Activated CD4-positive, alpha-beta T cell treated with anti-CD3 and anti-CD28 coated beads, Interleukin-2, amount 50 U/mL, for 24 hours (primary cell): ENCODE results near the gene HEXIM2.

Source experiments
- DNase-seq, 2 donors: peaks; one replicate each; pipeline ENCODE4 v3.0.0-alpha.2; 2020; ENCODE audit warnings: low read depth in 1 of 2, low spot score in 1 of 2

The HEXIM2 gene

DNA sequence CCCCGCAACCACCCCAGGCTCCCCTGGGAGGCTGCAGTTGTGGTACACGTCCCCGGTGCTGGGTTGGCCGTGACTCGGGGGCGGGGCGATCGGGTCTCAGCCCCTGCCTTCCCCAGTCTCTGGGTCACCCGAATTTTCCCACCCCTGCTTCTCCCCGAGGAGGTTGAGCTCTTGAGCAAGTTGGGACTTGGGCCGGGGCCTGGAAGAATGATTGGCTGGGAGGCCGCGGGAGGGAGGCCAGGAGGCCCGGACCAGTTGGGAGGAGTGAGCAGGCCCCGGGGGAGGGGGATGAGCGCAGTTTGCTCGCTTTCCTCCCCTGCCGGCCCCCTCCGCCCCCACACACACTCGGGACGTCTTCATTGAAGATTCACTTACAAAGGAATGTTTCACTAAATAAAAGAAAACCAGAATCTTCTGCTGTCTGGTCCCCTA, 17.9 kb upstream of the HEXIM2 start:
- no peak for DNase-seq

DNA sequence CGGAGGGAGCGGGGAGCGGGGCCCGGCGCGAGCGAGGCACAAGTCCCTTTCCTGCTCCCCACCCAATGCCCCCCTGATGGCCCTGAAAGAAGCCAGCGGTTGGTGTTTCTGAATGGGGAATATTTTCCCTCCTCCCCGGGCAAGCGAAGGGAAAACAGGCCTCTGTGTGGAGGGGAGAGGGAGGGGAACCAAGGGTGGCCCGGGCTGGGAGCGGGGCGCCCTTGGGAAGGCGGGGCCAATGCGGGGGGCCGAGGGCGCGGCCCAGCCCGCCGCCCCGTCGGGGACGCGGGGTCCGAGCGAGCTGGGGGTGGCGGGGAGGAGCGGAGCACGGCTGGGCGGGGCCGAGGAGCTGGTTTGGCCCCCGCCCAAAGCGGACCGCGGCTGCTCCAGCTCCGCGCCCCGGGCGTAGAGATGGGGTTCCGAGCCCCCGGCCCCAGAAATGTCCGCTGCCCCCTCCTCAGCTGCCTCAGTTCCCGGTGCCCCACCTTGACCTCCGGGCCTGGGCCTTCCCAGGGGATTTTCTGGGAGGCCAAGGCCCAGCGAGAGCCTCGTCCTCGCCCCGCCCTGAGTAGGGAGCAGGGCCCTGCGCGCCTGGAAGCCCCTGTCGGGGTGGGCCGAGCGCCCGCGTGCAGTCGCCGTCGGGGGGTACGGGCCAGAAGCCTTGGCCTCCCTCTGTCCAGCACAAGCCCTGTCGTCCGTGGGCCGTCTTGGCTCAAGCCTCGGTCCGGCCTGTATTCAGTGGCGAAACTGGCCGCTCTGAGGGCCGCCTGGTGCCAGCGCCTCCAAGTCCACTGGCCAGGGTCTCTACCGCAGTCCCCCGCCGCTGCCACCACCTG, 17.3 kb upstream of the HEXIM2 start:
- no peak for DNase-seq

DNA sequence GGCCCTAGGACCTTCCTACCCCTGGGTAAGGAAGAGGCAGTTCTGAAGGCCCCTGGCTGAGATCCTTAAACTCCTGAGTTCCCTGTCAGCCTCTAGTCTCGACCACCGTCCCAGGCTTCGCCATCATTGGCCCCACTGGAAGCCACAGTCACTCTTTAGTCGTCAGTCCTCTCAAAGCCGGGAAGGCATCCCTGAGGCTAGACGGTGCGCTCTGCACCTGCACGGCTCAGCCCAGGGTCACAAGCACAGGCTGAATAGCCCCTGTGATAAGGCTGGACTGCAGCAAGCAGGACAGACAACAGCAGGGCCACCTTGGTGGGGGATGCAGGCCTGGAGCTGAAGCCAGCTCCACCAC, 16.7 kb upstream of the HEXIM2 start:
- no peak for DNase-seq

DNA sequence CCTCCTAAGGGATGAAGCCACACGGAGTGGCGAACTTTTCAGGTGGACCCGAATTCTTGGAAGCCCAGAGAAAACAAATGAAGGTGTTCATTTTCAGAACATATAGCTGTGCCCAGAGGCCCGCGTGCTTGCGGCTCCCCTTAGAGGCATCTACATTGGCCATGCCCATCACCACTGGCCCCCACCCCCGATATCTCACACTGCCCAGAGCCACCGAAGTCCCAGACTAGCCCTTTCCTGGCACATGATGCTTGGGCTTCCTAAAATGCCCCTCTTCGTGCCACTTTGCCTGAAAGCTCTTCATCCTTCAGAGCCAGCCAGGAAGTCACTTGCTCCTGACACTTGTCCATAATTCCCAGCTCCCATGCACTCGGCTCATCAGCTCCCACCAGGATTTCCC, 15.5 kb upstream of the HEXIM2 start:
- DNase-seq, result no peak

DNA sequence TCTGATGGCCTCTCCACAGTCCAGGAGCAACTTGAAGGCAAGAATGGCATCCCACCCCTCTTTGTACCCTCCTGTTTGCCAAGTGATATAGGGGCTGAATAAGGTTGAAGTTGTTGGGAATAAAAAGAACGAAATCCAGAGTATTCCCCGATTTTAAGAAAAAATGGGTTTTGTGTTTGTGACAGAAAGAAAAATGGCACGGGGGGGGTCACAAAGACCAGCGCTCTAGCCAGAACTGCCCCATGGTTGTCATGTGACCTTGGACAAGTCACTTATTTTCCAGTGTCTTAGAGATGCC, 15.1 kb upstream of the HEXIM2 start:
- DNase-seq, result no peak

DNA sequence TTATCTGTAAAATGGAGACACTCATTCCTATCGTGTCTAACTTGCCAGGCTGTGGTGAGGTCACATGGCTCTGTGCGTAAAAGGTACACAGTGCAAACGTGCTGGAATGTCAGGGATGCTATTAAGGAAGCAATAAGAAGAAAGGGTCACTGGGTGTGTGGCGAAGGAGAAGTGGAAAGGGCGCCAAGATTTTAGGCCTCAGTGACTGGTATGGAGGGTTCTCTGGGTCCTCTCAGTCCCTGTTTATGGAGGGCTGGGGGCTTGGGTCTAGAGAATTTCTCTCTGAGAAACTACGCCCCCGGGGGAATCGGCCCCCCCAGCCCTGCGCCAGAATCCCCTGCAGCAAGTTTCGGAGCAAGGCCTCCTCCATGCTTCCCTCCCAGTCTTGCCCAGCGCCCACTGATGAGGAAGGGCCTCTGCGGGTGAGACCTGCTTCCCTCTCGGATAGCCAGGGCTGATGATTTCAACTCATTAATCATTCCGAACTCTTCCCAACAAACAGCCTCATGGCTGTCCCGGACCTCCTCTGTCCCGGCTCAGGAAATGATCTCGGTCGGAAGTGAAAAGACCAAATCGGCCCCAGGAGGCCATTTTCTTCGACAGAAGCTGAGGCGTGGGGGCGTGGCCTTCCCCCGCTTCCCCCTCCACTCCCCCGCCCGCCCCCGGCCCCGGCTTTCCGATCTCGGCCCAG, 14.6 kb upstream of the HEXIM2 start:
- no peak for DNase-seq

DNA sequence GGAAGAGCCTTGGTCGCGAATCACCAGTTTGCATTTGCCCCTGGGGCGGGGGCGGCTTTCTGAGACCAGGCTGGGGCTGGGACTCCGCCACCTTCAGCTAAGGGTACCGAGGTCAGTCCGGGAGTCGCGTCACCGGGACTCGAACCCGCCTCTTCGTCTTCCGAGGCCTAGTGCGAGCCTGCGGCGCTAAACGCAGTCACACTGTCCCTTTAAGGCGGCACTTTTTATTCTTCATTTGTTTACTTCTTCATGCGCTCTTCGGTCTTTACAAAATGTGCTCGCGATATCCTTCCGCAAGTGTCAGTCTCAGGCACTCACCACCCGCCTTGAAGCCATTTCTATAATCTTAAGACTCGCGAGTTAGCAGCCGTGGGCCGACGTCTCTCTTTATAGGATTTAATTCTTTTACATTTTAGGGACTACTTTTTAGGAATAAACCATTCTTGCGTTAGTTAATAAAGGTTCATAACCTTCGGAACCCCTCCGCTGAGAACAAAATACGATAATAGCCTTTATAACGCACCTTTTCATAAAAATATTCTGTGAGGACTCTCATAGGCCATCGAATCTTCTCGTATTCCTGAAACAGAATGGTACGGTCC, 14.0 kb upstream of the HEXIM2 start:
- DNase-seq, result peak; percentile 62 to 75

DNA sequence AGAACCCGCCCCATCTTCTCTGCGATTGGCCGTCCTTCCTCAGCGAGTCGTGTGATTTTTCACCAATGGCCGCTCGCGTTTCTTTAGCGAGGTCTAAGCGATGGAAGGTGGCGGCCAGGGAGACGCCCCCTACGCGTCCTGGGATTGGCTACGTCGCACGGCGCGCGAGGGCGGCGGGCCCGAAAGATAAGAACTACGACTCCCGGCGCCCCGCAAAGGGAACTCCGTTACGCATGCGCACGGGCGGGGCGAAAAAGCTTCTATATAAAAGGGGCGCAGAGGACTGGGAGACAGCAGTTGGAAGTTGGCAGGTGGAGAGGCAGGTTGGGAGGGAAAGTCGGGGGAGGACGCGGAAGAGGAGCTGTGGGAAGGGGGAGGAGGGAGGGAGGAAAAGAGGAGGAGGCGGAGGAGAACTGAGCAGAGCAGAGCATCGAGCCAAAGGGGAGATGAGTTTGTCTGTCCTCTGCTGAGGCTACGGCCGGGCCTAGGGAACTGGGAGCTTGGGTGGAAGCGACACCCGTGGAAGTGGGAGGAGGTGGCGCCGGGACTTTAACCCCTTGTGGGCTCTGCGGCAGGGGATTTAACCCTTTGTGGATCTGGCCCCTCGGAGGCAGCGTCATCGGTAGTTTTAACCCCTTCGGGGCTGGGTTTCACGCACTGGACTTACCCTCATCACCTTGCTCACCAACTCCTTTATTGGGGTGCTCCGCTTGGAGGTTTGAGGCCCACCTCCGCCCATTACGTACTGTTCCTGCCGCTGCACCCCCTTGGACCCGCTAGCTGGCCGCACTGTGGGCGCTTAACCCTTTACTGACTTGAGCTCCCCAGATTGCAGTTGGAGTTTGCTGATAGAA, 13.3 kb upstream of the HEXIM2 start, which contains the start of gene HEXIM1:
Gene HEXIM1 (plus strand): TSS at position 293 of the 854 bp plus-strand sequence. CDS start 716 bp downstream, outside the sequence.
- DNase-seq, result peak; percentile 99

DNA sequence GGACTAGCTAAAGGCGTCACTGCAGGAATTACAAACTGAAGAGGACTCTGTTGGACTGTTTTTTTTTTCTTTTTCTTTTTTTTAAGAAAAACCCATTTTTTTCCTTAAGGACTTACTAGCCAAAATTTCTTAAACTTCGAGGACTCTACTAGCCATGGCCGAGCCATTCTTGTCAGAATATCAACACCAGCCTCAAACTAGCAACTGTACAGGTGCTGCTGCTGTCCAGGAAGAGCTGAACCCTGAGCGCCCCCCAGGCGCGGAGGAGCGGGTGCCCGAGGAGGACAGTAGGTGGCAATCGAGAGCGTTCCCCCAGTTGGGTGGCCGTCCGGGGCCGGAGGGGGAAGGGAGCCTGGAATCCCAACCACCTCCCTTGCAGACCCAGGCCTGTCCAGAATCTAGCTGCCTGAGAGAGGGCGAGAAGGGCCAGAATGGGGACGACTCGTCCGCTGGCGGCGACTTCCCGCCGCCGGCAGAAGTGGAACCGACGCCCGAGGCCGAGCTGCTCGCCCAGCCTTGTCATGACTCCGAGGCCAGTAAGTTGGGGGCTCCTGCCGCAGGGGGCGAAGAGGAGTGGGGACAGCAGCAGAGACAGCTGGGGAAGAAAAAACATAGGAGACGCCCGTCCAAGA, 12.5 kb upstream of the HEXIM2 start:
- DNase-seq, result peak; percentile 44 to 66

DNA sequence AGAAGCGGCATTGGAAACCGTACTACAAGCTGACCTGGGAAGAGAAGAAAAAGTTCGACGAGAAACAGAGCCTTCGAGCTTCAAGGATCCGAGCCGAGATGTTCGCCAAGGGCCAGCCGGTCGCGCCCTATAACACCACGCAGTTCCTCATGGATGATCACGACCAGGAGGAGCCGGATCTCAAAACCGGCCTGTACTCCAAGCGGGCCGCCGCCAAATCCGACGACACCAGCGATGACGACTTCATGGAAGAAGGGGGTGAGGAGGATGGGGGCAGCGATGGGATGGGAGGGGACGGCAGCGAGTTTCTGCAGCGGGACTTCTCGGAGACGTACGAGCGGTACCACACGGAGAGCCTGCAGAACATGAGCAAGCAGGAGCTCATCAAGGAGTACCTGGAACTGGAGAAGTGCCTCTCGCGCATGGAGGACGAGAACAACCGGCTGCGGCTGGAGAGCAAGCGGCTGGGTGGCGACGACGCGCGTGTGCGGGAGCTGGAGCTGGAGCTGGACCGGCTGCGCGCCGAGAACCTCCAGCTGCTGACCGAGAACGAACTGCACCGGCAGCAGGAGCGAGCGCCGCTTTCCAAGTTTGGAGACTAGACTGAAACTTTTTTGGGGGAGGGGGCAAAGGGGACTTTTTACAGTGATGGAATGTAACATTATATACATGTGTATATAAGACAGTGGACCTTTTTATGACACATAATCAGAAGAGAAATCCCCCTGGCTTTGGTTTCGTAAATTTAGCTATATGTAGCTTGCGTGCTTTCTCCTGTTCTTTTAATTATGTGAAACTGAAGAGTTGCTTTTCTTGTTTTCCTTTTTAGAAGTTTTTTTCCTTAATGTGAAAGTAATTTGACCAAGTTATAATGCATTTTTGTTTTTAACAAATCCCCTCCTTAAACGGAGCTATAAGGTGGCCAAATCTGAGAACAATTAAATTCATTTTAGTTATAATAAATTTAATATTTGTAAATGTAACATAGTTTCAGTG, 11.7 kb upstream of the HEXIM2 start:
- DNase-seq, result peak; percentile 13 to 43

DNA sequence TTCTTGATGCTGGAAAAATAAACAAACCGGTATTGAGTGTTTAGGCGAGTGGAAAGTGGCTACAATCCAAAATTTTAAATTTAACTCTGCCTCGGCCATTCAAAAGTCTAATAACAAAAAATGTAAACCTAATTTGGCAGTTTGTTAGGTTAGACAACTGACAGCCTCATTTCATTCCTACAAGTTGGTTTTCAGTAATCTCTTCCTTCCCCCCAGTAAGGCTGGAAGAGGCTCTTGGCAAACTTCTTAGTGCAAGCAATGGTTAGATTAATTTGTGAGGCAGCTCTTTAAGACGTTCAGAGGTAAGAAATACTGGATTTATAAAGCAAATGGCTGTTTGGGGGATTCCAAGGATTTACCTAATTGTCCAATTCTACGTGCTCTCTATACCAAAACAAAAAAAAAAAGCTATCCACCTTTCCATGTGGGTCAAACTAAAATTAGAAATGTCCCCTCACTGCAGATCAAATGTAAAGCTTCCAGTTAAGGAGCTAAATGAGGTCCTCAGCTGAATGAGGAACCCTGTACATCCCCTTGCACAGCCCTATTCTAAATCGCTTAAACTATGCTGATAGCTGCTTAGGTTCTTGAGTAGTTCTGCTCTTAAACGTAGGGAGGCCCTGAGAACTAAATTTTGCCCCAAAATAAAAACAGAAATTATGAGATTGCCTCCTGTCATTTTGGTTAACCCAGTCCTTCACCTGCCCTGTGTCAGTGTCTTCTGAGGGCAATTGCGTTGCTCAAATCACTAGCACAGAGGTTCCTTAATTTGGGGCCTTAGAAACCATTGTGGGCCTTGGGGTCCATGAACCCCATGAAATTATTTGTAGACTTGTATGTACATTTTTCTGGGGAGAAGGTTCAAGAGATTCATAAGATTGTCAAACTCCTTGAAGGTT, 10.5 kb upstream of the HEXIM2 start:
- no peak for DNase-seq

DNA sequence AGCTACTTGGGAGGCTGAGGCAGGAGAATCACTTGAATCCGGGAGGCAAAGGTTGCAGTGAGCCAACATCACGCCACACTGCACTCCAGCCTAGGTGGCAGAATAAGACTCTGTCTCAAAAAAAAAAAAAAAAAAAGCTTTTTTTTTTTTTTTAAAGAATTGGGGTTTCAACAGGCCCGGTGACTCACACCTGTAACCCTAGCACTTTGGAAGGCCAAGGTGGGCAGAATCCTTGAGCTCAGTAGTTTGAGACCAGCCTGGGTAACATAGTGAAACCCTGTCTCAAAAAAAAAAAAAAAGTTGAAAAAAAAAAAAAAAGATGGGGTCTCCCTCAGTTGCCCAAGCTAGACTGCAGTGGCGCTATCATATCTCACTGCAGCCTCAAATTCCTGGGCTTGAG, 6.6 kb upstream of the HEXIM2 start:
- no peak for DNase-seq

DNA sequence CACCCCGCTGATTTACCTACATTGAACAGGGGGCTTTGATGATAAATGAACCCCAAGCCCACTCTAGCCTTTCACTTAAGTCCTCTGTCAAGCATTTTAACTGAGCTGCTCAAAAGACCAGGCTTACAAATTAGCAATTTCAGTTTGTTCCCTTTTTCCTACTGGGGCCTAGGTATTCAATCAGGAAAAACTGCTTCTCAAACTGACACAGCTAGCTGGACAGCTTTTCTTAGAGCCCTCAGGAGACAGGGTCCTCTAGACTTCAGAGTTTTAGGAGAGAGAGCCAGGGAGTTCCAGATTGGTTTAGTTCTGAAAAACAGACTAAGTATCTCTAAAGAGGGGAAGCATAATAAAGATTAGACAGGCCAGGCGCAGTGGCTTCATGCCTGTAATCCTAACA, 6.2 kb upstream of the HEXIM2 start:
- no peak for DNase-seq

DNA sequence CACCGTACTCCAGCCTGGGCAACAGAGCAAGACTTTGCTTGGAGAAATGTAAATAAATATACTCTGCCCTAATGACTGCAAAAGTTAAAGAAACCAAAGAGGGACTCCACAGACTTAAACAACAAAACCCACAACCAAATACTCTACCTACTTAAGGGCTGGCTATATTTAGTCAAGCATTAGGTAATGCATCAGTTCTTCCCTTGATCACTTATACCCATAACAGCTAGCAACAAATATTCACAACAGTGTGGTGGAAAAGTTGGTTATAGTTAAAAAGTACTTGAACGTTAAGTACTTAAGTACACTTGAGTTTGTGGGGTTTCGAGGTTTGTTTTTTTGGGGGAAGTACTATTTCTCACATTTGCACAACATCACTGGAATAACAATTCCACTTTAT, 5.4 kb upstream of the HEXIM2 start:
- DNase-seq, result no peak

DNA sequence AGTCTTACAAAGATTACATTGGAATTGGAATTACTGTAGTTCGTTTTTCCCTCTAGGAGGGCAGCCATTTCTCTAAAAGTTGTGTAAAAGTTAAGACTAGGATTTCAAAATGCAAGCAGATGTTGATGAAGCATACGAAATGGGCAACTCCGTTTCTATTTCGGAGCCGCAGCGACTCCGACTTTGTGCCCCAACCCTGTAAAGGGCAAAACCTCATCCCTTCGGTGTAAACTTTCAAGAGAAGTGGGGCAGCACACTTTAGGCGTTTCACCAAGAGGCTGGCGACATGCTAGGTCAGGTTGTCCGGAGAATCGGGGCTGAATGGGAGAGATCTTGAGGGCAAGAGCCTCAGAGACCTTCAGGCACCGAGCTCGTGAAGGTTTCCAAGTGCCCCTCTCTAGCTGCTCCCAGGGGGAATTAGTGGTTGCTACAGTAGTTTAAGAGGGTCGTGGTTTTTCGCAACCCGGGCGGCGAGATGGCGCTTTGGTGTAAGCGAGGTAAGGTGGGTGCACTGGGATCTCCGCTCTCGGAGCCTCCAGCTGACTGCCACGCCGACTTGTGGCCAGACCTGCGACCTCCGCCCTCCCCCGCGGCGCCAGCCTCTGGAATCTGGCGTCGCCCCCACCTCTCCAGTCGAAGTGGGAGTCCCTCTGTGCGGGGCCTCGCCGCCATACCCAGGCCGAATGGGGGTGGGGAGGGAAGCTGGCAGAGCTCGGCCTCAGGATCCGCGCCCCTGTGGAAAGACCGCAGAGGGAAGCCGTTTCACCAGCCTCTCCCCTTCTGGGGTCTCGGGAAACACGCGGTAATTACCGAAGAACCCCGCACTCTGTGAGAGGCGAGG, 1.0 kb upstream of the HEXIM2 start:
- peak; percentile 57 to 60 for DNase-seq

DNA sequence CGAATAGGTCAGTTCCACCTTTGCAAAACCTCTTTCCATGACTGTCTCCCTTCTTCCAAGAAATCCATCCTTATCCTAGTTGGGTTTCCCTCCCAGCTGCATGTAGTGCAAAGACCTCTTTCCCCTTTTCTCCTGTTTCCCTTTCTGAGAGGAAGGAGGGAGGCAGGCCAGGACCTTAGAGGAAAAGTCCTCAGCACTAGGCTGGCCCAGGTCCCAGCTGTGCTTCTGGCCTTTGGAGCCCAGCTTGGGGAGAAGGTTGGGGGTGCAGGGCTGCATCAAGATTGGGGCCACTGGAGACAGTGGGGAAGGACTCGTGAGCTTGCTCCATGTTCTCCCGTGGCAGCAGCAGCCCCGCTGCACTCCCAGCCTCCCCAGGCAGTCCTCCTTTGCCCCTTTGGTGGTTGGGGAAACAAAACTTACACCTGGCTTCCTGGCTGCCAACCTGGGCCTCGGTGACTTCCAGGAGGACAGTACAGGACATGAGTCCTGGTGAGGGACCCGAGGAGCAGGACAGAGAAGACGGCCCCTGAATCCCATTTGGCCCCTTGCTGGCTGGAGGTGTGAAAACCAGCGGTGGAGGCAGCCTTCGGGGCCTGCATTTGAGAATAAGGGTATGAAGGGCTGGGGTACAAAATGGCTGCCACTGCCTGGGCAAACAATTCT, 481 bp downstream of the HEXIM2 start:
- DNase-seq, result no peak

DNA sequence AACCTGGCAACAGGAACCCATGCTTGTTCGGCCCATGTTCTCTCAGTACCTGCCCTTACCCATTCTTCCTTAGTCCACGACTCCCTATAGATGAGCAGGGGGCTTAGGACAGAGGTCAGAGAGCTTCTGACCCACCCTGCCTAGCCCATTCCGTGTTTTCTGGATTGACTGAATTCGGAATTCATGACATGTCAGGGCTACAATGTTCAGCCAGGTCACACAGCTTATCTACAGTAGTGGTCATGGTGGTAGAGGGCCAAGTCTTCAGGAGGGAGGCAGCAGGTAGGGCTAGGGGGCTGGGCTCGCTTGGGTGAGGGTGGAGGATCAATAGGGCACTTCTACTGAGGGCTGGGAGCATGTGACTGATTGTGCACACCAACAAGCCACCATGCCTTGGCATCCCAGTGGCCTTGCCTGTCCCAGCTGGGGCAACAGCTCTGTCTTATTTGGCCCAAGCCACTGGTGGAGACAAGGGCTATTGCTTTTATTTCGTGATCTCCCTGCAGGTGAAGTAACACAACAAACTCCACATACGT, 3.1 kb downstream of the HEXIM2 start:
- no peak for DNase-seq
